Bronchial epithelial cell (primary cell): ENCODE results near the gene ARHGAP6. TPM values are rescaled to one million over a fixed set of nuclear protein-coding genes. Genes with fewer than 3 reads are reported as not detected.
"Not testable (repeated sequence)": the region's sequence is repeated elsewhere in the genome, so short reads cannot be mapped to it uniquely, and the experiment has no call there.

Experiments
- DNase-seq: peaks from one replicate; pipeline ENCODE4 v3.0.0-alpha.2; 2010; ENCODE audit warnings: low read depth
- FAIRE-seq: peaks from 2 replicates; lab custom pipeline; 2011; peaks lifted over from hg19 to GRCh38; lab: Jason Lieb, UNC
- H3K27me3 ChIP-seq: 2 replicates; pipeline ENCODE4 v1.5.1; 2011; ENCODE audit warnings: low read length; ENCODE audit not compliant: control insufficient read depth, insufficient read depth
- H3K36me3 ChIP-seq: 2 replicates; pipeline ENCODE4 v1.5.1; 2011; ENCODE audit warnings: low read length; ENCODE audit not compliant: control insufficient read depth, insufficient read depth
- H3K4me3 ChIP-seq: 2 replicates; pipeline ENCODE4 v1.5.1; 2011; ENCODE audit warnings: mild to moderate bottlenecking, low read depth, low read length, control low read depth
- total RNA-seq: library from RNA; depleted of rRNA; stranded (reverse); fragments of >200 nt; gene quantifications from 2 replicates; pipeline ENCODE4 v1.2.1, GENCODE V29; 2014
- TF ChIP-seq, protein P1 (sequence below): IDR thresholded peaks from 2 replicates; pipeline ENCODE4 v1.5.1; 2011; ENCODE audit warnings: mild to moderate bottlenecking, moderate library complexity, low read length, control low read depth, inconsistent platforms; ENCODE audit not compliant: insufficient read depth, severe bottlenecking

ARHGAP6 gene
- total RNA-seq, 1 donor from 2014 or later, result under 0.01 TPM

DNA sequence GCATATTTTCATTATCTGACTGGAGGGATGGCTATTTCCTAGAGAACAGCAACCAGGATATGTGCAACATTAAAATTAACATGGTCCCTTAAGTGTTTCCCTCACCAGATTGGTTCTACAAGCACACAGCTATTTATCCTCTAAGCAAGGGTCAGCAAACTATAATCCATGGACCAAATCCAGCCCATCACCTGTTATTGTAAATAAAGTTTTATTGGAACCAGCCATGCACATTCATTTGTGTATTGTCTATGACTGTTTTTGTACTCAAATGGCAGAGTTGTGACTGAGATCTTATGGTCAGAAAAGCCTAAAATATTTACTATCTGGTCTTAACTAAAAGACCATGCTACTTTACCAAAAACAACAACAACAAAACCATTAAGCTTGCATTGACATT lies 294.6 kb downstream of the ARHGAP6 start:
- no peak for FAIRE-seq
- no peak for DNase-seq
- TF ChIP-seq, protein P1, sequence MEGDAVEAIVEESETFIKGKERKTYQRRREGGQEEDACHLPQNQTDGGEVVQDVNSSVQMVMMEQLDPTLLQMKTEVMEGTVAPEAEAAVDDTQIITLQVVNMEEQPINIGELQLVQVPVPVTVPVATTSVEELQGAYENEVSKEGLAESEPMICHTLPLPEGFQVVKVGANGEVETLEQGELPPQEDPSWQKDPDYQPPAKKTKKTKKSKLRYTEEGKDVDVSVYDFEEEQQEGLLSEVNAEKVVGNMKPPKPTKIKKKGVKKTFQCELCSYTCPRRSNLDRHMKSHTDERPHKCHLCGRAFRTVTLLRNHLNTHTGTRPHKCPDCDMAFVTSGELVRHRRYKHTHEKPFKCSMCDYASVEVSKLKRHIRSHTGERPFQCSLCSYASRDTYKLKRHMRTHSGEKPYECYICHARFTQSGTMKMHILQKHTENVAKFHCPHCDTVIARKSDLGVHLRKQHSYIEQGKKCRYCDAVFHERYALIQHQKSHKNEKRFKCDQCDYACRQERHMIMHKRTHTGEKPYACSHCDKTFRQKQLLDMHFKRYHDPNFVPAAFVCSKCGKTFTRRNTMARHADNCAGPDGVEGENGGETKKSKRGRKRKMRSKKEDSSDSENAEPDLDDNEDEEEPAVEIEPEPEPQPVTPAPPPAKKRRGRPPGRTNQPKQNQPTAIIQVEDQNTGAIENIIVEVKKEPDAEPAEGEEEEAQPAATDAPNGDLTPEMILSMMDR, result no peak

DNA sequence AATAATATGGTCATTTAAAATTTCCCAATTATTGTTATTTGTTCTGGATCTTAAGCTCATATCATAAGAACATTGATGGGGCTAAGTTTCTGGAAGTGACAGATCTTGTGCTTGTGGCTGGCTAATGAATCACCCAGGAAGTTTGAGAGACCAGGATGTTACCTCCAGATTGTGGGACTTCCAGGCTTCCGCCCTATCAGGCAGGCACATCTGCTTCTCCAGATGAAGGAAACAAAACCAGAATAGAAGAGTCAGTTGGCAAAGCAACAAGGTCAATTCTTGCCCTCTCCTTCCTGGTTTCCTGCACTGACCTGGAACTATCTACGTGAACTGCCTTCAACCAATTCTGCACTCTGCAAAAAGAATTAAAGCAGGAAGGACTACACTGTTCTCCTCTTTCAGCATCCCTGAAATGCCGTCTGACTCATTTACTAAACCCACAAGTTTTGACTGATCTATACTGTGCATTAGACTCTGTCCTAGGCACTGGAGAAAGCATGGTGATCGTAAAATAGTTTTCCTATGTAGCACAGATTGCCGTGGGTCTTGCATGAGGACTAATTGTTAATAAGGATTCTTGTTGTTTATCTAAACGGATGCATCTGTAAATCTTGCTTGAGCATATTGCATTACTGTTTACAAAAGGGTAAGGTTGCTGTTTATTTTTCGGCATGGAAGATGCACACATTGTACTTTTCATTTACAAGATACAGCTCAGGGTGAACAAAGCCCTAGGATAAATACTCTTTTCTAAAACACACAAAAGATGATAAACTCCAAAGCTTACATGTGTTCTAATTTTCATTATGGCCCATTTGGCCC lies 297.9 kb downstream of the ARHGAP6 start:
- TF ChIP-seq, protein P1, result no peak
- H3K27me3 ChIP-seq, result no peaks in the 10 kb centered on the region
- FAIRE-seq, result peak; percentile 36
- H3K4me3 ChIP-seq, result no peak overlapping the region
- H3K36me3 ChIP-seq, result no peaks in the 10 kb centered on the region
- DNase-seq, result peak; percentile 48

More for the DNA sequence above, 294.6 kb downstream of the ARHGAP6 start:
- no peaks in the 10 kb centered on the region for H3K27me3 ChIP-seq
- H3K4me3 ChIP-seq, result no peak overlapping the region
- no peaks in the 10 kb centered on the region for H3K36me3 ChIP-seq

DNA sequence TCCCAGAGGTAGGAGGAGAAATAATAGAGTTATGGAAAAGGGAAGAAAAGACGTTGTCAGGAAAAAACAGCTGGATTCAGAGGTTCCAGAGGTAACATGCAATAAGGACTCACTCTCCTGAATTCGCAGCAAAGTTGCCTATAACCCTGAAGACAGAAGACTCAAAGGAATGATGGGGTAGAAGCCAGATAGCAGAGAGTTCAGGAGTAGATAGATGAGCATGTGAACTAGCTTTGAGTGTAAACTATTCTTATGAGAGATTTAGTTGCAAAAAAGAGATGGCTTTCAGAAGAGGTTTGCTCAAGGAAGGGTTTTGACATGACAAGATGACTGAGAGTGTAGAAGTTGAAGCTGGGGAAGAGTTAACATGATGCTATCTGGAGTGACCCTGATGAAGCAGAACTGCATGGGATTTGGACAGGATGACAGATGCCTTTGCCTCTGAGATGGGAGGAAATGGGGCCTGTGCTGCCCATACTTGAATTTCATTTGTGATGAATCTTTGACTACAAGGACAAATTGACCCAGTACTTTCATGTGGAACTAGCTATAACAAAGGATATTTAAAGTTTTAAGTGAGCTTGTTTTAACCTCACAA lies 298.6 kb downstream of the ARHGAP6 start:
- H3K4me3 ChIP-seq, result no peak overlapping the region
- H3K36me3 ChIP-seq, result no peaks in the 10 kb centered on the region
- TF ChIP-seq, protein P1, result no peak
- H3K27me3 ChIP-seq, result no peaks in the 10 kb centered on the region
- no peak for DNase-seq
- FAIRE-seq, result no peak

DNA sequence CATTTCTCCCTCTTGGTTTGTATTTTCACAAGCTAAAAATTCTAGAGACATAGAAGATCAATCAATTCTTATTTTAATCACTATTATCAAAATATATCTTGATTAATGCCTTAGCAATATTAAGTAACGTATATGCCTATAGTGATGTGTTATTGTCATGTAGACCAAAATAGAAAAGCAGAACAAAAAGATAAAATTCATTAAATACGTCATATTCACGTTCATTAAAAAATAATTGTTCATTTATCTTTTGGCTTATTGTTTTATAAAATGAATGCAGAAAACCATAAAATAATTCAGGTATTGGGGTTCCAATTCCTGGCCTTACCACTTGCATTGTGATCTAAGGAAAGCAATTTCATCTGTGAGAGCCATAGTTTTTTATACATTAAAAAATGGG lies 300.3 kb downstream of the ARHGAP6 start:
- FAIRE-seq, result no peak
- H3K27me3 ChIP-seq, result no peaks in the 10 kb centered on the region
- no peaks in the 10 kb centered on the region for H3K36me3 ChIP-seq
- no peak for DNase-seq
- TF ChIP-seq, protein P1, result no peak
- H3K4me3 ChIP-seq, result no peak overlapping the region

DNA sequence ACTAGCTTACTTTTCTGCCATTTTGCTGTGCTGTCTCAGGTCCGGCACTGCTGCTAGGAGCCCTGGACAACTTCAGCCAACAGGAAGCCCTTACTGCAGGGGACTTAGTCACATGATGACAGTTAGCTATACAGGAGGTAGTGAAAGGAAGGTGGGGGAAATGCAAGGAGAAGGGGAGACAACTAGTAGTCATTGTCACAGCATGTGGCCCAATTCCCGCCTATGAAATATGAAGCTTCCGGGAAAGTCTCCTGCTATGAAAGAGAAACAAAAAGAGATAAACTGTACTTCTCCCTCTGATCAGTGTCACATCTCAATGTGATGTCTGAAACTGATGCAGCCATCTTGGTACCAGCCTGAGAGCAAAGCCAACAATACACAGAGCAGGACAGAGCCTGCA lies 300.9 kb downstream of the ARHGAP6 start:
- FAIRE-seq (no peak), DNase-seq (no peak)

DNA sequence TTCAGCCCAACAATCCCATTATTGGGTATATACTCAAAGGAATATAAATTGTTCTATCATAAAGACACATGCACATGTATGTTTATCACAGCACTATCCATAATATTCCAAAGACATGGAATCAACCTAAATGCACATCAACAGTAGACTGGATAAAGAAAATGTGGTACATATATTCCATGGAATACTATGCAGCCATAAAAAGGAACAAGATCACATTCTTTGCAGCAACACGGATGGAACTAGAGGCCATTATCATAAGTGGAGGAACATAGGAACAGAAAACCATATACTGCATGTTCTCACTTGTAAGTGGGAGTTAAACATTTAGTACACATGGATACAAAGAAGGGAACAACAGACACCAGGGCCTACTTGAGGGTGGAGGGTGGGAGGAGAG lies 301.9 kb downstream of the ARHGAP6 start:
- not testable (repeated sequence) for FAIRE-seq, H3K4me3 ChIP-seq, H3K36me3 ChIP-seq, DNase-seq, H3K27me3 ChIP-seq

More for the DNA sequence above, 300.9 kb downstream of the ARHGAP6 start:
- TF ChIP-seq, protein P1, result no peak
- H3K27me3 ChIP-seq, result no peaks in the 10 kb centered on the region
- H3K36me3 ChIP-seq, result no peaks in the 10 kb centered on the region
- H3K4me3 ChIP-seq, result no peak overlapping the region
